Naive B cell (primary cell): Measurements from ENCODE around the gene RASL12. TPM values are rescaled to one million over a fixed set of nuclear protein-coding genes. Genes with fewer than 3 reads are reported as not detected.
"Not testable (repeated sequence)": the region's sequence is repeated elsewhere in the genome, so short reads cannot be mapped to it uniquely, and the experiment has no call there.

ENCODE experiments used
- ATAC-seq, 2 donors: fragments of 150-1000 bp; cut with Tn5 transposase; 2 replicates each; pipeline ENCODE4 v1.10.0; 2021; ENCODE audit warnings: low read depth in 2 of 2, mild to moderate bottlenecking in 2 of 2, moderate library complexity in 2 of 2
- DNase-seq: peaks from one replicate; pipeline ENCODE4 v3.0.0; 2022
- H3K27ac Mint-ChIP-seq, 6 donors: one replicate each; pipeline ENCODE4 v1.8.0; 2020 to 2022; ENCODE audit warnings: mild to moderate bottlenecking in 6 of 6, mixed read lengths in 6 of 6, moderate library complexity in 5 of 6, inconsistent platforms in 2 of 6
- H3K27me3 Mint-ChIP-seq, 3 donors: one replicate each; pipeline ENCODE4 v1.8.0; 2021 to 2022; ENCODE audit warnings: mixed read lengths in 3 of 3, mild to moderate bottlenecking in 1 of 3
- H3K36me3 Mint-ChIP-seq, 2 donors: one replicate each; pipeline ENCODE4 v1.8.0; 2020 to 2022; ENCODE audit warnings: mixed read lengths in 2 of 2, inconsistent platforms in 1 of 2, mild to moderate bottlenecking in 1 of 2
- H3K4me1 Mint-ChIP-seq, 3 donors: one replicate each; pipeline ENCODE4 v1.8.0; 2020 to 2022; ENCODE audit warnings: mixed read lengths in 3 of 3, inconsistent platforms in 1 of 3, mild to moderate bottlenecking in 1 of 3, moderate library complexity in 1 of 3
- H3K4me3 Mint-ChIP-seq, 8 donors: one replicate each; pipeline ENCODE4 v1.8.0; 2020 to 2022; ENCODE audit warnings: mild to moderate bottlenecking in 8 of 8, mixed read lengths in 8 of 8, moderate library complexity in 8 of 8, inconsistent platforms in 2 of 8
- H3K9me3 Mint-ChIP-seq, 7 donors: one replicate each; pipeline ENCODE4 v1.8.0; 2020 to 2022; ENCODE audit warnings: mixed read lengths in 7 of 7, mild to moderate bottlenecking in 5 of 7, inconsistent platforms in 2 of 7, moderate library complexity in 1 of 7
- polyA plus RNA-seq, 6 donors: library from polyadenylated mRNA; unstranded; fragments of 300-500 nt; fragmentation: Illumina TruSeq; gene quantifications; one replicate each; pipeline ENCODE4 v1.2.3, GENCODE V29; 2021; ENCODE audit warnings: low read depth in 6 of 6

The RASL12 gene
- polyA plus RNA-seq: not detected

GRCh38 chr15:65067645-65068402 is at the start of gene RASL12:
Gene RASL12 (minus strand): TSS chr15:65067991. CDS start chr15:65067835, 156 bp downstream.
- peak within 1 kb of the TSS in 6 of 8 donors; percentile 20 to 75 (median 61) for H3K4me3 Mint-ChIP-seq
- H3K27me3 Mint-ChIP-seq: peaks cover 22 to 43% (median 34%) of the 10 kb centered on the region in 3 donors
- ATAC-seq (no peak), DNase-seq (no peak)
- no peaks in the 10 kb centered on the region for H3K36me3 Mint-ChIP-seq
- H3K4me1 Mint-ChIP-seq: peaks cover 0 to 10% (median 10%) of the 10 kb centered on the region in 3 donors
- peak within 1 kb of the TSS in 2 of 6 donors; percentile 26 to 76 for H3K27ac Mint-ChIP-seq
- no peaks in the 10 kb centered on the region for H3K9me3 Mint-ChIP-seq

DNA sequence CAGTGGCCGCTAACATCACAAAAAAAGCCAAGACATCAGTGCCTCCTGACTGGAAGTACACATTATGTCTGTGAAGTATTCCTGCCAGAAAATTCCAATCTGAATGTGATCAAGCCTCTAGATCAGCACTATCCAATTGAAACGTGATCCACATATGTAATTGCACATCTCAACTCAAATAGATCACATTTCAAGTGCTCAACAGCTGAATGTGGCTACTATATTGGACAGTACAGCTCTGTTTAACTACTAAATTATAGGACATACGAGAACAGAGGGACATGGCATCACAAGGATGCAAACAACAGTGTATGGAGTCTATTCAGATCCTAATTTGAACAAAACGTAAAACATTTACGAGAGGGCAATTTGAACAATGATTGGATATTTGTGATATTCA is 47.8 kb upstream of the RASL12 start:
- DNase-seq (no peak), ATAC-seq (no peak)
- no peak overlapping the region for H3K27ac Mint-ChIP-seq
- peaks cover 19 to 42% of the 10 kb centered on the region in 2 donors for H3K36me3 Mint-ChIP-seq
- no peaks in the 10 kb centered on the region for H3K9me3 Mint-ChIP-seq
- H3K4me3 Mint-ChIP-seq: no peak overlapping the region
- peaks cover 0 to 4% (median 3%) of the 10 kb centered on the region in 3 donors for H3K4me1 Mint-ChIP-seq
- H3K27me3 Mint-ChIP-seq: no peaks in the 10 kb centered on the region

- no peaks in the 10 kb centered on the region for H3K27me3 Mint-ChIP-seq
- peaks cover 19 to 42% of the 10 kb centered on the region in 2 donors for H3K36me3 Mint-ChIP-seq
- H3K9me3 Mint-ChIP-seq: no peaks in the 10 kb centered on the region
- ATAC-seq: no peak
- H3K4me1 Mint-ChIP-seq: peaks cover 0 to 4% (median 3%) of the 10 kb centered on the region in 3 donors
- no peak for DNase-seq
- peak within 1 kb of the TSS in 1 of 6 donors; percentile 16 for H3K27ac Mint-ChIP-seq
- no peak within 1 kb of the TSS for H3K4me3 Mint-ChIP-seq
These were observed 47.3 kb upstream of the RASL12 start, which contains the start of gene UBAP1L for GRCh38 chr15:65115086-65115485. Gene UBAP1L (minus strand): TSS chr15:65115200. CDS start chr15:65106215, 8,985 bp downstream.

- Mint-ChIP-seq H3K9me3 (no peaks in the 10 kb centered on the region), H3K4me3 (no peak overlapping the region), H3K36me3 (peaks cover 11 to 31% of the 10 kb centered on the region in 2 donors), H3K27me3 (no peaks in the 10 kb centered on the region), H3K27ac (peak overlapping the region in 1 of 6 donors; percentile 85), H3K4me1 (peaks cover 0 to 4% (median 1%) of the 10 kb centered on the region in 3 donors)
- DNase-seq: no peak
- no peak for ATAC-seq
These were observed 43.0 kb upstream of the RASL12 start for GRCh38 chr15:65110676-65111292.

- no peak for ATAC-seq
- Mint-ChIP-seq H3K27ac (peak overlapping the region in 1 of 6 donors; percentile 32), H3K9me3 (no peaks in the 10 kb centered on the region), H3K36me3 (peaks cover 7 to 11% of the 10 kb centered on the region in 2 donors), H3K4me3 (no peak overlapping the region), H3K4me1 (peaks cover 0 to 5% (median 5%) of the 10 kb centered on the region in 3 donors), H3K27me3 (no peaks in the 10 kb centered on the region)
- DNase-seq: no peak
These were observed 38.3 kb upstream of the RASL12 start for GRCh38 chr15:65106011-65106590.

- peaks cover 0 to 5% (median 4%) of the 10 kb centered on the region in 3 donors for H3K4me1 Mint-ChIP-seq
- no peak for DNase-seq
- H3K4me3 Mint-ChIP-seq: no peak overlapping the region
- H3K27ac Mint-ChIP-seq: no peak overlapping the region
- H3K27me3 Mint-ChIP-seq: no peaks in the 10 kb centered on the region
- H3K36me3 Mint-ChIP-seq: peaks cover 11 to 14% of the 10 kb centered on the region in 2 donors
- ATAC-seq: no peak
- H3K9me3 Mint-ChIP-seq: no peaks in the 10 kb centered on the region
These were observed 37.2 kb upstream of the RASL12 start for GRCh38 chr15:65105038-65105437.

- Mint-ChIP-seq H3K4me3 (no peak overlapping the region), H3K27ac (no peak overlapping the region), H3K36me3 (peaks cover 22 to 27% of the 10 kb centered on the region in 2 donors), H3K4me1 (peaks cover 0 to 5% (median 4%) of the 10 kb centered on the region in 3 donors), H3K27me3 (no peaks in the 10 kb centered on the region), H3K9me3 (no peaks in the 10 kb centered on the region)
- ATAC-seq (no peak), DNase-seq (no peak)
These were observed 35.1 kb upstream of the RASL12 start for GRCh38 chr15:65102912-65103311.

- Mint-ChIP-seq H3K9me3 (no peaks in the 10 kb centered on the region), H3K27ac (peak overlapping the region in 2 of 6 donors; percentile 82 to 84), H3K4me1 (peaks cover 0 to 5% (median 4%) of the 10 kb centered on the region in 3 donors), H3K36me3 (peaks cover 23 to 29% of the 10 kb centered on the region in 2 donors), H3K27me3 (no peaks in the 10 kb centered on the region), H3K4me3 (no peak overlapping the region)
- no peak for ATAC-seq
- DNase-seq: no peak
These were observed 34.3 kb upstream of the RASL12 start for GRCh38 chr15:65101891-65102708.

DNA sequence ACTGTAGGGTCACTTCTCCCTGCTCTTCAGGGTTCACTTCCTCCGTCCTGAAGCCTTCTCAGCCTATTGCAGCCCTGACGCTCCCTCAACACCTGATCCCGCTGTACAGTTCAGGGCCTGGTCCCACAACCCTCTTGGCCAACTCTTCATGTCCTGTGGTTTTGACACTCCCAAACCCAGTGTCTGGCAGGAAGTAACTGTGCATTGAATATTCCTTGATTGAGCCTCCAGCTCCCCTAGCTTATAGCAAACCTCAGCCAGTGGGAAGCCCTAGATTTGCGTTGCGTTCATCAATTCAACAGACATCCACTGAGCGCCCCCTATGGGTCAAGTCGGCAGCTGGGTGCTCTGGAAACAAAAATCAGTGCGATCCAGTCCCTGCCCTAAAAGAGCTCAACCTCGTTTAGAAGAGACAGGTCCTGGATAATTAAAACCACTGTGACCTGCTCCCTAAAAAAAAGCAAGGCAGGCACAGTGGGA is 33.7 kb upstream of the RASL12 start:
- DNase-seq (peak; percentile 12), ATAC-seq (no peak)
- Mint-ChIP-seq H3K9me3 (no peaks in the 10 kb centered on the region), H3K4me1 (peaks cover 0 to 5% (median 4%) of the 10 kb centered on the region in 3 donors), H3K36me3 (peaks cover 23 to 29% of the 10 kb centered on the region in 2 donors), H3K27me3 (no peaks in the 10 kb centered on the region), H3K4me3 (no peak overlapping the region), H3K27ac (peak overlapping the region in 1 of 6 donors; percentile 82)

- no peak for ATAC-seq
- Mint-ChIP-seq H3K4me1 (peaks cover 0 to 5% (median 4%) of the 10 kb centered on the region in 3 donors), H3K36me3 (peaks cover 19 to 29% of the 10 kb centered on the region in 2 donors), H3K9me3 (no peaks in the 10 kb centered on the region), H3K4me3 (no peak overlapping the region), H3K27ac (no peak overlapping the region), H3K27me3 (no peaks in the 10 kb centered on the region)
- DNase-seq: no peak
These were observed 32.7 kb upstream of the RASL12 start for GRCh38 chr15:65100442-65100841.

DNA sequence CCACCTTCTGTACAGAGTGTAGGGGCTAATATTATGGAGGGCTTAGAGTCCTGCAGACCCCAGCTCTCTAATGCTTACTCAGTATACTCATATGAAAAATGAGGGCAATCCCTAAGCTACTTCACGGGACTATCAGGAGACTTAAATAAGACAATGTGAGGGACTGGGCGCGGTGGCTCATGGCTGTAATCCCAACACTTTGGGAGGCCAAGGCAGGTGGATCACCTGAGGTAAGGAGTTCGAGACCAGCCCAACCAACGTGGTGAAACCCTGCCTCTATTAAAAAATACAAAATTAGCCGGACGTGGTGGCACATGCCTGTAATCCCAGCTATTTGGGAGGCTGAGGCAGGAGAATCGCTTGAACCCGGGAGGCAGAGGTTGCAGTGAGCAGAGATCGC is 32.0 kb upstream of the RASL12 start:
- H3K4me1 Mint-ChIP-seq, H3K27me3 Mint-ChIP-seq, DNase-seq, H3K4me3 Mint-ChIP-seq, ATAC-seq, H3K9me3 Mint-ChIP-seq: not testable (repeated sequence)
- H3K36me3 Mint-ChIP-seq: peaks cover 19 to 29% of the 10 kb centered on the region in 2 donors
- peak overlapping the region in 1 of 6 donors; percentile 7 for H3K27ac Mint-ChIP-seq

DNA sequence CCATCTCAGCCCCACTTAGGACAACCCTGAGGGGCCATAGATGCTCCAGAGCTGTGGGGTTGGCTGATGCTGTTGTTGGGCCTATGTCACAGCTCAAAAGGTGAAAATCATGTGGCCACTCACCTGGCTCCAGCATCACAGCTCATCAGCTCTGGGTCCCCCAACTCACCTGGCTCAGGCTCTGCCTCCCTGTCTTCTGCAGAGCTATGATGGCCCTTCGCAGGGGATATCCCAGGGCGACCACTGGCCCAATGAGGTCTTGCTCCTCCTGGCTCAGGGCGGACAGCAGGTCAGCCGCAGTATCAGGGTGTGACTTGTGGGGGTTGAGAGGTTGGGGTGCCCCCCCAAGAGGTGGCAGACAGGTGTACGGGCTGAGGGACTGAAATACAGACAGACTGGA is 31.5 kb upstream of the RASL12 start:
- H3K4me1 Mint-ChIP-seq: peaks cover 0 to 5% (median 4%) of the 10 kb centered on the region in 3 donors
- no peak for ATAC-seq
- DNase-seq: no peak
- H3K27ac Mint-ChIP-seq: peak overlapping the region in 1 of 6 donors; percentile 66
- H3K9me3 Mint-ChIP-seq: no peaks in the 10 kb centered on the region
- no peaks in the 10 kb centered on the region for H3K27me3 Mint-ChIP-seq
- H3K36me3 Mint-ChIP-seq: peaks cover 19 to 29% of the 10 kb centered on the region in 2 donors
- no peak overlapping the region for H3K4me3 Mint-ChIP-seq
